Measurements from ENCODE around the gene SLC17A2. TPM values are rescaled to one million over a fixed set of nuclear protein-coding genes. Genes with fewer than 3 reads are reported as not detected.

Gene SLC17A2
- total and polyA plus RNA-seq, 2 of the 13 experiments (the other 11 are each of a cell fraction or from before 2014, with no cell fraction given): 11.2 to 32.4 TPM

DNA sequence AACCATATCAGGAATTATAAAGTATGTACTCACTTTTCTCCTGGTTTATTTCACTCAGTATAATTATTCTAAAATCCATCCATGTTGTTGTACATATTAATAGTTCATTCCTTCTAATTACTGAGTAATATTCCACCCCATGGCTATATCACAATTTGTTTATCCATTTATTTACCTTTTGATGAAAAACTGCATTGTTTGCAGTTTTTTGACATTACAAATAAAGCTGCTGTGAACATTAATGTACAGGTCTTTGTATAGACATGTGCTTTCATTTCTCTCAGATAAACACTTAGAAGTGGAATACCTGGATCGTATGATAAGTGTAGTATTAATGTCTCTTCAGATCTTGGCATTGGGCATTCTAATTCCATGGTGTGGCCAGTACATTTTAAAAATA, 60.7 kb downstream of the SLC17A2 start:
- H2AFZ ChIP-seq (ENCODE audit: low read length): no peak overlapping the region
- POLR2A ChIA-PET: no interaction called here
- CTCF ChIA-PET (ENCODE audit: low intra/inter-chr PET ratio, low total read pairs): no interaction called here
- H3K4me3 ChIP-seq (replicated peaks in 1 of 3; ENCODE audit: insufficient read depth in 1 of 3, low read depth in 2 of 3, low read length in 3 of 3): no peak overlapping the region
- ATAC-seq (no peak), FAIRE-seq (no peak), DNase-seq (ENCODE audit: low spot score) (no peak)
- intact Hi-C loops (cut with micrococcal nuclease; ENCODE audit: unreplicated experiment) (no loop called here), in situ Hi-C loops (cut with HindIII; ENCODE audit: extremely low pct_ligation_motif_present, low pct_unique_long_range_greater_than_20kb) (no loop called here)
- no peaks in the 10 kb centered on the region for H4K20me1 ChIP-seq (ENCODE audit: insufficient read depth, low read length)
- no peak overlapping the region for H3K4me2 ChIP-seq (ENCODE audit: low read depth, low read length)
- H3K9ac ChIP-seq (ENCODE audit: insufficient read depth, low read depth, low read length): no peak overlapping the region
- TF ChIP-seq MAFF (IDR thresholded peaks at IDR 0.05; ENCODE audit: low read depth, low read length) (peak; percentile 77), ATRX (CRISPR knock-in tag; IDR thresholded peaks at IDR 0.05; ENCODE audit: borderline replicate concordance) (no peak), MAFK (conservative IDR thresholded peaks at IDR 0.05 in 1 of 2, IDR thresholded peaks at IDR 0.05 in 1 of 2; ENCODE audit: low read length in 2 of 2) (peak; percentile 86 to 88)
- no peak overlapping the region for H3K27ac ChIP-seq (ENCODE audit: extremely low read length, insufficient read depth, low read length)
- H3K79me2 ChIP-seq (ENCODE audit: insufficient read depth, low read length): no peaks in the 10 kb centered on the region
- 79% methylated on average over 1 of the region's 1 CpG for WGBS (ENCODE audit: low lambda C conversion rate)
- H3K4me1 ChIP-seq (ENCODE audit: insufficient read depth, low read length): peaks cover 11% of the 10 kb centered on the region
- no peaks in the 10 kb centered on the region for H3K36me3 ChIP-seq (replicated peaks in 1 of 2; ENCODE audit: control insufficient read depth in 1 of 2, insufficient read depth in 2 of 2, low read length in 2 of 2)
- H3K27me3 ChIP-seq (ENCODE audit: control insufficient read depth in 1 of 2, insufficient read depth in 2 of 2, low read length in 2 of 2): no peaks in the 10 kb centered on the region
- no peaks in the 10 kb centered on the region for H3K9me3 ChIP-seq (ENCODE audit: low read length)
- BruUV-seq (replicated peaks): no TSS peak

DNA sequence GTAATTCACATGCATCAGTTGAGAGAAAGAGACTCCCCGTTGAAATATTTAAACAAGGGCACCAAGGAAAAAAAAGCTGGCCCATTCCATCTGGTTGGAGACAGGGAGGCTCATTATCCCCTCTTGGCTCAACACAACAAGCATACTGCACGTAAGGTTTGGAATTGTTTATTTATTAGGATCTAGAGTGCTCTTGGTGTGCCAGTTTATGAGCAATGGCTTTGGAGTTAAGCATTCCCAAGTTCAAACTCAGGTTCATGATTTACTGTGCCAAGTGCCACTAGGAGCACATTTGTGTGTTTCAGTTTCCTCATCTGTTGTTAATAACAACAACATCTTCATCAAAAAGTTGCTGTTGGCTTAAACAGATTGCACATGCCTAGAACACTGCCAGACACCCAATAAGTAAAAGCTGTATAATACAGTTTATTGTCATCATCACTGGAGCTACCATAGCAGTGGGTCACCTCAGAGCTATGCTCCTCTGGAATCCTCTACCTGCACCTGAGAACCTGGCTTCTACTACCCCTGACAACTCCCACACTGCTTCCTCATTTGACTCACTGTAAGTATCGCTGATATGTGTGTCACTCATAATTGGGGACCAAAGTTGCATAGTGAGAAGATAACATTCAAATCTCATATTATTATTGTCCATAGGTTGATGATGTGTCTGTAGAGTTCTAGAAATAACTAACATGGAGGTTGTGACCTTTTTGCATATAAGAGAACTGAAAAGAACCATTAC, 61.9 kb downstream of the SLC17A2 start:
- peaks cover 5% of the 10 kb centered on the region for H3K4me1 ChIP-seq (ENCODE audit: insufficient read depth, low read length)
- no peaks in the 10 kb centered on the region for H3K36me3 ChIP-seq (replicated peaks in 1 of 2; ENCODE audit: control insufficient read depth in 1 of 2, insufficient read depth in 2 of 2, low read length in 2 of 2)
- ATAC-seq (no peak), FAIRE-seq (peak; percentile 12), DNase-seq (ENCODE audit: low spot score) (no peak)
- BruUV-seq (replicated peaks): no TSS peak
- intact Hi-C loops (cut with micrococcal nuclease; ENCODE audit: unreplicated experiment): no loop called here
- CTCF ChIA-PET (ENCODE audit: low intra/inter-chr PET ratio, low total read pairs): no interaction called here
- no peaks in the 10 kb centered on the region for H3K9me3 ChIP-seq (ENCODE audit: low read length)
- WGBS (ENCODE audit: low lambda C conversion rate): 61% methylated on average over 3 of the region's 3 CpGs
- in situ Hi-C loops (cut with HindIII; ENCODE audit: extremely low pct_ligation_motif_present, low pct_unique_long_range_greater_than_20kb): no loop called here
- H3K79me2 ChIP-seq (ENCODE audit: insufficient read depth, low read length): no peaks in the 10 kb centered on the region
- no peak overlapping the region for H3K4me3 ChIP-seq (replicated peaks in 1 of 3; ENCODE audit: insufficient read depth in 1 of 3, low read depth in 2 of 3, low read length in 3 of 3)
- H3K27me3 ChIP-seq (ENCODE audit: control insufficient read depth in 1 of 2, insufficient read depth in 2 of 2, low read length in 2 of 2): no peaks in the 10 kb centered on the region
- no peaks in the 10 kb centered on the region for H4K20me1 ChIP-seq (ENCODE audit: insufficient read depth, low read length)
- TF ChIP-seq, protein P1, sequence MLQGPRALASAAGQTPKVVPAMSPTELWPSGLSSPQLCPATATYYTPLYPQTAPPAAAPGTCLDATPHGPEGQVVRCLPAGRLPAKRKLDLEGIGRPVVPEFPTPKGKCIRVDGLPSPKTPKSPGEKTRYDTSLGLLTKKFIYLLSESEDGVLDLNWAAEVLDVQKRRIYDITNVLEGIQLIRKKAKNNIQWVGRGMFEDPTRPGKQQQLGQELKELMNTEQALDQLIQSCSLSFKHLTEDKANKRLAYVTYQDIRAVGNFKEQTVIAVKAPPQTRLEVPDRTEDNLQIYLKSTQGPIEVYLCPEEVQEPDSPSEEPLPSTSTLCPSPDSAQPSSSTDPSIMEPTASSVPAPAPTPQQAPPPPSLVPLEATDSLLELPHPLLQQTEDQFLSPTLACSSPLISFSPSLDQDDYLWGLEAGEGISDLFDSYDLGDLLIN (CRISPR knock-in tag; IDR thresholded peaks at IDR 0.05; ENCODE audit: borderline replicate concordance): no peak
- TF ChIP-seq, protein P2, sequence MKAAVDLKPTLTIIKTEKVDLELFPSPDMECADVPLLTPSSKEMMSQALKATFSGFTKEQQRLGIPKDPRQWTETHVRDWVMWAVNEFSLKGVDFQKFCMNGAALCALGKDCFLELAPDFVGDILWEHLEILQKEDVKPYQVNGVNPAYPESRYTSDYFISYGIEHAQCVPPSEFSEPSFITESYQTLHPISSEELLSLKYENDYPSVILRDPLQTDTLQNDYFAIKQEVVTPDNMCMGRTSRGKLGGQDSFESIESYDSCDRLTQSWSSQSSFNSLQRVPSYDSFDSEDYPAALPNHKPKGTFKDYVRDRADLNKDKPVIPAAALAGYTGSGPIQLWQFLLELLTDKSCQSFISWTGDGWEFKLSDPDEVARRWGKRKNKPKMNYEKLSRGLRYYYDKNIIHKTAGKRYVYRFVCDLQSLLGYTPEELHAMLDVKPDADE (CRISPR knock-in tag; IDR thresholded peaks at IDR 0.05): no peak
- TF ChIP-seq ZNF326 (CRISPR knock-in tag; IDR thresholded peaks at IDR 0.05; ENCODE audit: borderline replicate concordance) (no peak), HNRNPH1 (optimal IDR thresholded peaks at IDR 0.05; ENCODE audit: low read depth, low read length) (no peak)
- no peak overlapping the region for H3K4me2 ChIP-seq (ENCODE audit: low read depth, low read length)
- no peak overlapping the region for H3K27ac ChIP-seq (ENCODE audit: extremely low read length, insufficient read depth, low read length)
- POLR2A ChIA-PET: no interaction called here
- H2AFZ ChIP-seq (ENCODE audit: low read length): no peak overlapping the region
- H3K9ac ChIP-seq (ENCODE audit: insufficient read depth, low read depth, low read length): no peak overlapping the region
